NCI-H460 (cell line): ENCODE results near the gene GALNT17. TPM values are rescaled to one million over a fixed set of nuclear protein-coding genes. Genes with fewer than 3 reads are reported as not detected.

Experiments
- small RNA-seq, 2 experiments: library from RNA; depleted of rRNA; stranded (forward); fragments of <200 nt; gene quantifications; one replicate each; pipeline ENCODE3, GENCODE V24; 2014
- total RNA-seq: library from RNA; depleted of rRNA; stranded (reverse); fragments of >200 nt; shearing (Covaris generic); gene quantifications from 2 replicates; pipeline ENCODE4 v1.2.3, GENCODE V29; 2014

The GALNT17 gene
- total RNA-seq, 1 experiment from 2014 or later = 3.1 TPM

Small RNA genes within 50 kb of the gene (small RNA-seq; reads per million reads assigned to genes)
- gene MIR3914-1 = 0 reads per million in 2 experiments
- gene RN7SKP75 = 0.02 to 0.23 reads per million in 2 experiments
